HepG2 (cell line): ENCODE results near the gene SAPCD1. TPM values are rescaled to one million over a fixed set of nuclear protein-coding genes. Genes with fewer than 3 reads are reported as not detected.

Experiments
- ATF2 ChIP-seq: sonication (generic); formaldehyde crosslinking; IDR thresholded peaks from 2 replicates; pipeline ENCODE4 v1.4.0; 2020; ENCODE audit warnings: missing genetic modification reagents
- FOXC1 ChIP-seq: sonication (generic); formaldehyde crosslinking; IDR thresholded peaks from 2 replicates; pipeline ENCODE4 v1.8.0; 2022; ENCODE audit warnings: mild to moderate bottlenecking, missing genetic modification reagents, borderline replicate concordance
- IKZF1 ChIP-seq: fragments of 450-650 bp; IDR thresholded peaks from 2 replicates; pipeline ENCODE4 v1.7.1; 2016
- NFAT5 ChIP-seq: sonication (generic); formaldehyde crosslinking; IDR thresholded peaks from 2 replicates; pipeline ENCODE4 v1.4.0; 2020; ENCODE audit warnings: missing genetic modification reagents
- POLR2A ChIP-seq, 2 experiments: IDR thresholded peaks; 2 replicates each; pipeline ENCODE4 v1.6.1; 2011; ENCODE audit warnings: low read depth in 2 of 2, low read length in 2 of 2, mild to moderate bottlenecking in 1 of 2, moderate library complexity in 1 of 2; ENCODE audit not compliant: insufficient read depth in 1 of 2
- SRY ChIP-seq: sonication (generic); formaldehyde crosslinking; IDR thresholded peaks from 2 replicates; pipeline ENCODE4 v1.8.0; 2022; ENCODE audit warnings: mild to moderate bottlenecking, missing genetic modification reagents
- TAF15 ChIP-seq: fragments of 200-400 bp; formaldehyde crosslinking; IDR thresholded peaks from one replicate; pipeline ENCODE4 v1.6.1; 2018; ENCODE audit warnings: mild to moderate bottlenecking, low read depth, low read length; ENCODE audit not compliant: poor library complexity, severe bottlenecking
- ZBTB40 ChIP-seq, 2 experiments: fragments of 450-650 bp in 1 of 2; sonication (generic) in 1 of 2; formaldehyde crosslinking in 1 of 2; IDR thresholded peaks; 2 replicates each; pipeline versions ENCODE4 v1.6.1 to v1.8.0; 2016 to 2022; ENCODE audit warnings: antibody characterized with exemption in 1 of 2, mild to moderate bottlenecking in 1 of 2, missing genetic modification reagents in 1 of 2
- ZNF431 ChIP-seq: sonication (generic); formaldehyde crosslinking; IDR thresholded peaks from 2 replicates; pipeline ENCODE4 v1.9.0; 2022; ENCODE audit warnings: missing genetic modification reagents, low read depth, mild to moderate bottlenecking, borderline replicate concordance
- ZNF607 ChIP-seq: sonication (generic); formaldehyde crosslinking; IDR thresholded peaks from 2 replicates; pipeline ENCODE4 v1.5.1; 2020; ENCODE audit warnings: missing genetic modification reagents, mild to moderate bottlenecking, borderline replicate concordance
- polyA plus RNA-seq, 8 experiments: library from polyadenylated mRNA; depleted of rRNA in 3 of 8; stranded (reverse) in 7 of 8; unstranded in 1 of 8; fragments of >200 nt; fragmentation: Illumina TruSeq in 4 of 8; extraction: Trizol in 4 of 8; gene quantifications; 2 replicates each; pipeline versions ENCODE4 v1.2.1 to v1.2.3, GENCODE V29; 2011 to 2016; ENCODE audit warnings: low read depth in 4 of 8, missing spikeins in 1 of 8, mixed read lengths in 1 of 8; ENCODE audit not compliant: insufficient read depth in 1 of 8
- total RNA-seq, 5 experiments: library from RNA; depleted of rRNA; stranded (reverse); fragments of >200 nt; fragmentation: Illumina TruSeq; extraction: Trizol; gene quantifications; 2 replicates each; pipeline ENCODE4 v1.2.3, GENCODE V29; 2016; ENCODE audit warnings: low read depth in 1 of 5

SAPCD1 gene
- total and polyA plus RNA-seq, 2 of the 13 experiments (the other 11 are each of a cell fraction or from before 2014, with no cell fraction given): 2.5 to 3.9 TPM

- no peak for TF ChIP-seq ZBTB40 (IDR thresholded peaks at IDR 0.05)
- peak; percentile 58; the same call in 1 of the 2 replicates for TF ChIP-seq ZBTB40 (CRISPR knock-in tag; IDR thresholded peaks at IDR 0.05)
- TF ChIP-seq FOXC1 (CRISPR knock-in tag): peak; percentile 86; the same call in 1 of the 2 replicates
- 0 out of 2 replicates have a peak, but pooled peaks have one; percentile 84 for TF ChIP-seq ZNF431 (CRISPR knock-in tag)
- no peak for TF ChIP-seq ZNF607
- no peak; a peak in 1 of 4 replicates for TF ChIP-seq POLR2A (IDR thresholded peaks at IDR 0.05; ENCODE audit: insufficient read depth in 1 of 2, low read depth in 2 of 2, low read length in 2 of 2)
- TF ChIP-seq TAF15: peak; percentile 59
- no peak for TF ChIP-seq IKZF1
- no peak; the same call in 1 of the 2 replicates for TF ChIP-seq SRY (CRISPR knock-in tag)
- TF ChIP-seq NFAT5: no peak
- peak; percentile 86; the same call in 1 of the 2 replicates for TF ChIP-seq ATF2 (CRISPR knock-in tag)
Measured at GRCh38 chr6:31776989-31777666, 14.7 kb downstream of the SAPCD1 start, which contains the start of gene VWA7 (continued).
